Activated CD4-positive, alpha-beta T cell treated with anti-CD3 and anti-CD28 coated beads, Interleukin-2, Interleukin-4, amounts not matched to agents 100 ng/mL and 50 ng/mL, durations not matched to agents 16 hours and 8 hours (primary cell): ENCODE measurements around the gene RPAP3.

Experiments used
- DNase-seq: peaks from one replicate; pipeline ENCODE4 v3.0.0-alpha.2; 2020; ENCODE audit warnings: low spot score

The RPAP3 gene

GRCh38 chr12:47718531-47718930, 12.7 kb upstream of the RPAP3 start:
- DNase-seq, result no peak

GRCh38 chr12:47717443-47718193, 11.8 kb upstream of the RPAP3 start:
- DNase-seq, result no peak

- no peak for DNase-seq
These were observed 11.2 kb upstream of the RPAP3 start for GRCh38 chr12:47717046-47717442.

GRCh38 chr12:47715877-47716548, 10.2 kb upstream of the RPAP3 start:
- DNase-seq, result no peak

- peak; percentile 78 for DNase-seq
These were observed 9.6 kb upstream of the RPAP3 start for GRCh38 chr12:47715393-47715876.

GRCh38 chr12:47714826-47715386, 9.1 kb upstream of the RPAP3 start:
- no peak for DNase-seq

- DNase-seq, result no peak
These were observed 6.3 kb upstream of the RPAP3 start for GRCh38 chr12:47712171-47712570.

- no peak for DNase-seq
These were observed 5.6 kb upstream of the RPAP3 start for GRCh38 chr12:47711448-47711847.

GRCh38 chr12:47710278-47710677, 4.4 kb upstream of the RPAP3 start:
- DNase-seq, result no peak

GRCh38 chr12:47709671-47710070, 3.8 kb upstream of the RPAP3 start:
- DNase-seq, result no peak

- no peak for DNase-seq
These were observed 3.4 kb upstream of the RPAP3 start for GRCh38 chr12:47709237-47709636.

GRCh38 chr12:47707905-47708543, 2.2 kb upstream of the RPAP3 start:
- no peak for DNase-seq

- DNase-seq, result no peak
These were observed 1.5 kb upstream of the RPAP3 start for GRCh38 chr12:47707355-47707754.

GRCh38 chr12:47705229-47705565, 633 bp downstream of the RPAP3 start:
- no peak for DNase-seq

- no peak for DNase-seq
These were observed 1.1 kb downstream of the RPAP3 start for GRCh38 chr12:47704719-47705118.

GRCh38 chr12:47700263-47700662, 5.6 kb downstream of the RPAP3 start:
- DNase-seq, result no peak

GRCh38 chr12:47698631-47699030, 7.2 kb downstream of the RPAP3 start:
- DNase-seq, result no peak

- no peak for DNase-seq
These were observed 7.8 kb downstream of the RPAP3 start for GRCh38 chr12:47698055-47698454.

GRCh38 chr12:47689215-47689614, 16.6 kb downstream of the RPAP3 start:
- DNase-seq, result no peak

- no peak for DNase-seq
These were observed 18.2 kb downstream of the RPAP3 start for GRCh38 chr12:47687636-47688035.

GRCh38 chr12:47686645-47687240, 19.1 kb downstream of the RPAP3 start:
- DNase-seq, result no peak

GRCh38 chr12:47679785-47680184, 26.0 kb downstream of the RPAP3 start:
- DNase-seq, result no peak

GRCh38 chr12:47672068-47672467, 33.8 kb downstream of the RPAP3 start:
- no peak for DNase-seq
